Fibroblast of skin of right quadriceps (primary cell): Measurements from ENCODE around the gene FAIM.
A peak's percentile ranks its signal among the peaks of the same experiment; 100 is the strongest.
"Not testable (repeated sequence)": the region's sequence is repeated elsewhere in the genome, so short reads cannot be mapped to it uniquely, and the experiment has no call there.

Experiments
- DNase-seq: peaks from one replicate; pipeline ENCODE4 v3.0.0-alpha.2; 2013

FAIM gene

GRCh38 chr3:138604106-138604595 lies 4.4 kb upstream of the FAIM start:
- DNase-seq: not testable (repeated sequence)

DNA sequence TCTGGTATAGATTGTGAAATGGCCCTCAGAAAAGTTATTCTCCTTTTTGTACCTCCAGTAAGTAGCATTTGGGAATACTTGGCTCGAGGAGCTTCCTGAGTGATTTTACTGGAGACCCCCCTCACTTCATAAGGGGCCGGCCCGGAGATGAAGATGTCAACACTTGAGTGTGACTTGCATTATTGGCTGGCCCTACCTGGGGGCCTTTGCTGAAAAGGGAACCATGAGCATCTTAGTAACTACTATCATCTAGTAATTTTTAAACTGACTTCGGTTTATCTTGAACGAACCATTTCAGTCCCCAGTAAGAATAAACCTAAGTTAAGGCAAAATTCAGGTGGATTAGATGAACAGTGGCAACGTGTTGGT lies 1.3 kb downstream of the FAIM start:
- DNase-seq: no peak

GRCh38 chr3:138615462-138615861 lies 6.9 kb downstream of the FAIM start:
- DNase-seq: no peak

DNA sequence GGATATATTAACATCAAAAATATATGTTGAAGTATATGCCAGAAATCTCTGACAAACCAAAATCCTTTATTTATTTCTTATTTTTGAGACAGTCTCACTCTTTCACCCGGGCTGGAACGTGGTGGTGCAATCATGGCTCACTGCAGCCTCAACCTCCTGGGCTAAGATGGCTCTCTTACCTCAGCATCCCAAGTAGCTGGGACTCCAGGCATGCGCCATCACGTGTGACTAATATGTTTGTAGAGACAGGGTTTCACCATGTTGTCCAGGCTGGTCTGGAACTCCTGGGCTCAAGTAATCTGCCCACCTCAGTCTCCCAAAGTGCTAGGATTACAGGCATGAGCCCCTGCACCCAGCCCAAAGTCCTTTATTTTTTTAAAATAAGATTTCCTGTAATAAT lies 11.9 kb downstream of the FAIM start:
- DNase-seq: no peak

GRCh38 chr3:138624518-138624917 lies 15.9 kb downstream of the FAIM start:
- DNase-seq: no peak

DNA sequence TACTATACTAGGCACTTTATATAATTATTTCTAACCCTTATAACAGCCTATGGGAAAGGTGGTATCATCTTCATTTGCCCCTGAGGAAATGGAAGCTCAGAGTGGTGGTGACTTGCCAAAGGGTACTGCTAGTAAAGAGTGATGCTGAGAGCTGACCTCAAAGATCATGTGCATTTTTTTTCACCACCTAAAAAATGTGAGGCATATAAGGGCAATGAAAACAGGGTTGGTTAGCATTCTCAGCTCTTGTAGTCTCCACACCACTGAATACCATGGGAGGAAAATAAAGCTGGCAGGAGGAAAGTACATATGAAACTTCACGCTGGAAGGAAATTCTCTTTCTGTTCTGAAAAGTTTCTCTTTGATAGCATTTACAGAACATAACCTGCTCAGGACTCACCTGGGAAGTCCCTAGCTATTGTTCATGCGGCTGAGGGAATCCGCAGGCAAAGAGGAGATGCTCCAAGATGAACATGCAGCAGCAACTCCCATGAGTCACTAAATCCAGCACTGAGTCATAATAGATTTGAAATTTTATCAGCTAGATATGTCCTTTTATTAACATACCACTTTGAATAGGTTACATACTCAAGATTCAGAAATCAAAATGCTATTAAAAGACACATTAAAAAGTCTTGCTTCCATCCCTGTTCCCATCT lies 17.3 kb downstream of the FAIM start:
- DNase-seq: peak; percentile 28

GRCh38 chr3:138629526-138629925 lies 21.0 kb downstream of the FAIM start:
- no peak for DNase-seq

DNA sequence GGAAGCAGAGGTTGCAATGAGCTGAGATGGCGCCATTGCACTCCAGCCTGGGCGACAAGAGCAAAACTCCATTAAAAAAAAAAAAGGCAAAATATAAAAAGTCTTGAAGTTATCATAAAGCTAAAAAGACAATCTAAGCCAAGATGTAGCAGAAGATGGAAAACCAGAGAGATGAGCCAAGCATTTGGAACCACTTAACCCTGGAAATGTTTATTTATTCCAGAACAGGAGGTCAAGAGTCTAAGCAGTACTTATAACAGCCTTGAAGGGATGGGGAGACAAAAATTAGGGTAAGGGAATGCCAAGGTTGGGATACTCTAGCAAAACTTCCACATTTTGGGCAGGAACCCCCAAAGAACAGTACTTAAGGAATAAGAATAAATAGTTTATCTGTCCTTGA lies 30.1 kb downstream of the FAIM start:
- DNase-seq: no peak

DNA sequence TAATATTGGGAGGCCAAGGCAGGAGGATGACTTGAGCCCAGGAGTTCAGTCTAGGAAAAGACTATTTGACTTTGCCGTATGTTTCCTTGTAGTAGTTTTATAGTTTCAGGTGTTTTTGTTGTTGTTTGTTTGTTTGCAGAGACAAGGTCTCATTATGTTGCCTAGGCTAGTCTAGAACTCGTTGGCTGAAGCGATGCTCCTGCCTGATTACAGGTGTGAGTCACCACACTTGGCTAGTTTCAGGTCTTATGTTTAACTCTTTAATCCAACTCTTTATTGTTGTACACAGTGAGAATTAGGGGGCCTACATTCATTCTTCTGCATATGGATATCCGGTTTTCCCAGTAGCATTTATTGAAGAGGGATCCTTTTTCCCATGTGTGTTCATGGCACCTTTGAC lies 32.0 kb downstream of the FAIM start:
- no peak for DNase-seq

- DNase-seq: no peak
Measured at GRCh38 chr3:138642226-138642926, 33.8 kb downstream of the FAIM start.

GRCh38 chr3:138642927-138643253 lies 34.3 kb downstream of the FAIM start:
- DNase-seq: no peak

GRCh38 chr3:138646008-138646407 lies 37.4 kb downstream of the FAIM start:
- DNase-seq: no peak

GRCh38 chr3:138646513-138646912 lies 37.9 kb downstream of the FAIM start:
- no peak for DNase-seq

DNA sequence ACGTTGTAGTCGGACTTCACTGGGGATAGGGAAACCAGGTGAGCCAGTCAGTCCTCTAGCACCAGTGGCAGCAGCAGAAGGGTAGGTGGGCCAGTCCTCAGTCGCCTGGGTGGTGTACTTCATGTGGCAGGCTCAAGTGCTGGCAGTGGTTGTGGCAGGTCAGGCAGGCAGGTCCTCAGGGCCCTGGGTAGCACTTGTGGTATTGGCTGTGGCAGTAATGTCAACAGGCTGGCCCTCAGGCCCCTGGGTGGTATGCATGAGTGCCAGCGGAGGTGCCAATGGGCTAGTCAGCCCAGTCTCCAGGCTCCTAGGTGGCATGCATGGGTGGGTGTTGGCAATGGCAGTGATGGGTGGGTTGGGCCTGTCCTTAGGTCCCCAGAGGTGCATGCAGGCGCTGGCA lies 40.6 kb downstream of the FAIM start:
- no peak for DNase-seq

GRCh38 chr3:138653567-138653966 lies 45.0 kb downstream of the FAIM start:
- no peak for DNase-seq

DNA sequence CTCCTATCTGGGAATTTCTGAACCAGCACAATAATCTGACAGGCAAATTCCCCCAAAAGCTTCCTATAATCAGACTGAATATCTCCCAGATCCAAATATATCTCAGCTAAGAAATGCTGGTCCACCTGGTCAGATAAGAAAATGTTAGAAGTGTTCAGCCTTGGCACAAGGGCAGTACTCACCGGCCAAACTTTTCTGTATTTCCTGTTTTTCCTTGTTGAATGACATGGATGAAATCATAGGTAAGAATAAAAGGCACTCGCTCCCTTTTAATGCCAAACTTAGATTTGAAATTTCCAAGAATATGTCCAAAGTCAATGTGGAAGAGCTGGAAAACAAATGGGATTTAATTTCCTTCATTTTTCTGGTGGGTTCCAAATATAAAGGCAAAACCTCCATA lies 48.9 kb downstream of the FAIM start:
- DNase-seq: no peak

- DNase-seq: no peak
Measured at GRCh38 chr3:138668107-138668506, 59.5 kb downstream of the FAIM start.

- no peak for DNase-seq
Measured at GRCh38 chr3:138670407-138670806, 61.8 kb downstream of the FAIM start.

DNA sequence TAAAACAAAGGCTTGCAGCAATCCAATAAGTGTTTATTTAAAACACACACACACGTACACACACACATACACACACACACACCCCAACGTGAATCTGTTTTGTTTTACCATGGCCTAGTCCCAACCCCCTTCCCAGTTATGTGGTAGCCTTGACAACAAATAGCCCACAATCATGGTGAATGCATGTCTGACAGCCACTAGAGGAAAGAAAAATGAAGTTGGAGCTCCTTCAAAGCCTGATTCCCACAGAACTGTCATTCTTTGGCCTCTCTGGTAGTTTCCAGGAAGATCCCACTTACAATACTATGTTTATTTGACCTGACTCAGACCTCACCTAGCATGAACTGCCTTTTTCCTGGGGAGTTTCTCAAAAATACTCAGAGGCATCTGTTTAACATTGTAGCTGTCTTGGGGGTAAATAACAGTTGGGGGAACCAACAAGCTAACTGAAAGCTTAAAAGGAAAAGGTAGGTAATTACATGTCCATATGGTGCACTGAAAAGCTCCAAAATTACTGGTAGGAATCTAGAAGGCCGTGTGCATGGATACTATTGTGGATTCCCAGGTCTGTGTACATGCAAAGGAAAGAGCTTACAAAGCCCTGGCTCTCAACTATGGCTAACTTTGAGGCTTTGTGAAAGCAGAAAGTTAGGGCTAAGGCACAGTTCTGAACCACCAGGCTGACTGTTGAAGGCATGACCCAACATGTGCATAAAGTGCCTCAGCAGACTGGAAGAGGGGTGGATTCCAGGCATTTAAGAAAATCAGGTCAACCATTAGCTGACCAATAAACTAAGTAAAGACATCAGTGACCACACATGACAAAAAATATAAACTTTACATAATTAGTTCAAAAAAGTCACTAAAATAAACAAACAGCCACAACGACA lies 65.3 kb downstream of the FAIM start:
- DNase-seq: peak; percentile 74

GRCh38 chr3:138675393-138675792 lies 66.8 kb downstream of the FAIM start:
- peak; percentile 31 for DNase-seq

GRCh38 chr3:138678086-138678485 lies 69.5 kb downstream of the FAIM start:
- no peak for DNase-seq

DNA sequence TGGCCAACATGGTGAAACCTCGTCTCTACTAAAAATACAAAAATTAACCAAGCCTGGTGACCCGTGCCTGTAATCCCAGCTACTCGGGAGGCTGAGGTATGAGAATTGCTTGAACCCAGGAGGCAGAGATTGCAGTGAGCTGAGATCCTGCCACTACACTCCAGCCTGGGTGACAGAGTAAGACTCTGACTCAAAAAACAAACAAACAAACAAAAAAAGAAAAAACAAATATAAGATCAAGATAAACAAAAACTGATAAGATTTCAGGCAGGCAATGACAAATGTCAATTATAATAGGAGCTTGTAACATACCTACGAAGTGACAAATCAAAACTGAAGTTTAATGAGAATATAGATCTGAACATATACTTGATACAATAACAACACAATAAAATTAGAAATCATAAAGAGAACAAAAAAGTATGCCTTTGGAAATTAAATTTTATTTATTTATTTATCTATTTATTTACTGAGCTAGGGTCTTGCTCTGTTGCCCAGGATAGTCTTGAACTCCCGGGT lies 70.4 kb downstream of the FAIM start:
- no peak for DNase-seq

GRCh38 chr3:138680974-138681373 lies 72.4 kb downstream of the FAIM start:
- DNase-seq: not testable (repeated sequence)
